Choroid plexus epithelial cell (primary cell): Measurements from ENCODE around the gene SMNDC1.

Source experiments
- DNase-seq: peaks from one replicate; pipeline ENCODE4 v3.0.0-alpha.2; 2010; ENCODE audit warnings: low read depth
- H3K4me3 ChIP-seq: 2 replicates; pipeline ENCODE4 v1.5.1; 2011; ENCODE audit warnings: low read depth, mild to moderate bottlenecking, control low read depth, low read length, moderate library complexity
- CTCF ChIP-seq: conservative IDR thresholded peaks from 2 replicates; pipeline ENCODE4 v1.5.1; 2011; ENCODE audit warnings: low read depth, mild to moderate bottlenecking, control low read depth, inconsistent platforms, low read length, moderate library complexity

Gene SMNDC1

GRCh38 chr10:110348336-110348735 is 43.6 kb upstream of the SMNDC1 start:
- H3K4me3 ChIP-seq: no peak overlapping the region
- no peak for TF ChIP-seq CTCF
- no peak for DNase-seq

- no peak for TF ChIP-seq CTCF
- DNase-seq: no peak
- no peak overlapping the region for H3K4me3 ChIP-seq
These were observed 42.2 kb upstream of the SMNDC1 start for GRCh38 chr10:110346914-110347313.

GRCh38 chr10:110345286-110345685 is 40.6 kb upstream of the SMNDC1 start:
- TF ChIP-seq CTCF: no peak
- DNase-seq: no peak
- no peak overlapping the region for H3K4me3 ChIP-seq

- DNase-seq: no peak
- no peak overlapping the region for H3K4me3 ChIP-seq
- no peak for TF ChIP-seq CTCF
These were observed 39.9 kb upstream of the SMNDC1 start for GRCh38 chr10:110344622-110345021.

- DNase-seq: no peak
- no peak overlapping the region for H3K4me3 ChIP-seq
- no peak for TF ChIP-seq CTCF
These were observed 39.2 kb upstream of the SMNDC1 start for GRCh38 chr10:110343947-110344346.

- DNase-seq: no peak
- TF ChIP-seq CTCF: no peak
These were observed 36.1 kb upstream of the SMNDC1 start for GRCh38 chr10:110340816-110341215.

GRCh38 chr10:110340122-110340521 is 35.4 kb upstream of the SMNDC1 start:
- no peak overlapping the region for H3K4me3 ChIP-seq
- DNase-seq: no peak
- TF ChIP-seq CTCF: no peak

More at GRCh38 chr10:110340816-110341215, 36.1 kb upstream of the SMNDC1 start:
- no peak overlapping the region for H3K4me3 ChIP-seq
